HG02981 (cell line): ENCODE results near the gene AFF3.
"Not testable (repeated sequence)": the region's sequence is repeated elsewhere in the genome, so short reads cannot be mapped to it uniquely, and the experiment has no call there.

Experiments
- ATAC-seq: cut with Tn5 transposase; IDR thresholded peaks from one replicate; pipeline ENCODE4 v1.9.1; 2021; ENCODE audit warnings: mild to moderate bottlenecking, moderate library complexity; ENCODE audit not compliant: unreplicated experiment

The AFF3 gene

DNA sequence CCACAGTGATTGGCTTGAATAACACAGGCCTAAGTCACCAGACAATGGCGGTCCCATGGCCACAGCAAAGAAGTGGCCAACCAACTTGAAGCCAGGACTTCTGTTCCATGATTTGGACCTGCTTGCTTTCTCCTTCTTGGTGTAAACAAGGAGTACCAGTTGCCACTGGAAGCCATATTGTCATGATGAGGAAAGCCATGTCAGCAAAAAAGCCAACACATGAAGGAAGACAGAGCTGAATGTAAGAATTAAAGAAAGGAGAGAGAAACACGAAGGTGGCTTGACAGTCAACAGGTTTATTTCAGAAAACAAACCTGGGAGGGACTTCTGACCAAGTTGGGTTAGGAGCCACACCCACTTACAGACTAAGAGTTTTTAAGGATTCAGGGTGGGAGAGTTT, 620.2 kb downstream of the AFF3 start:
- no peak for ATAC-seq

DNA sequence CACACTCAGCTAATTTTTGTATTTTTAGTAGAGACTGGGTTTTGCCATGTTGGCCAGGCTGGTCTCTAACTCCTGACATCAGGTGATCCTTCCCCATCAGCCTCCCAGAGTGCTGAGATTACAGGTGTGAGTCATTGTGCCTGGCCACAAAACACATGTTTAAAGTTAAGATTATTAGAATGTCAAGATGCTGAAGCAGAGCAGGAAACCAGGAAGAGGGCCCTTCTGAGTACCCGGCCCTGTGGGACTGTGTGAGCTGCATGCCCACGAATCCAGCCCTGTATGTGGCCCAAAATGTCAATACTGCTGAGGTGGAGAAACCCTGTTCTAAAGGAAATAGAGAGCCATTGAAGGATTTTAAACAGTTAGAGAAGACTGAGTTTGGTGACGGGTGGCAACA, 621.6 kb downstream of the AFF3 start:
- ATAC-seq = no peak

DNA sequence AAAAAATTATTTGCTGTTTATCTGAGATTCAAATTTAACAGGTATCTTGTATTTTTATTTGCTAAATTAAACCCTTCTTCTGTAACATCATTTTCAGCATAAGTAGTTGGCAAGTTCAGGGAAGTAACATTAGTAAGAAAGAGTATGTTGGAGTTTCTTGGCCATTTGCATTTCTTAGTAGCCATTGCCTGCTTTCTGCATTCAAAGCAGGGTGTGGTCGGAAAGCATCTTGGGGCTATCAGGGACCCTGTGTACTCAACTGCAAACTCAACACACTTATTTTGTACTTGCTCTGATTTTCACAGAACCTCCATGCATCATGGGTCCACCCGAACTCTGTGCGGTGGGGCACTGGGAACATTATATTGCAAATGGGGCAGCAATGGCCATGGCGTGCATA, 622.2 kb downstream of the AFF3 start:
- no peak for ATAC-seq

DNA sequence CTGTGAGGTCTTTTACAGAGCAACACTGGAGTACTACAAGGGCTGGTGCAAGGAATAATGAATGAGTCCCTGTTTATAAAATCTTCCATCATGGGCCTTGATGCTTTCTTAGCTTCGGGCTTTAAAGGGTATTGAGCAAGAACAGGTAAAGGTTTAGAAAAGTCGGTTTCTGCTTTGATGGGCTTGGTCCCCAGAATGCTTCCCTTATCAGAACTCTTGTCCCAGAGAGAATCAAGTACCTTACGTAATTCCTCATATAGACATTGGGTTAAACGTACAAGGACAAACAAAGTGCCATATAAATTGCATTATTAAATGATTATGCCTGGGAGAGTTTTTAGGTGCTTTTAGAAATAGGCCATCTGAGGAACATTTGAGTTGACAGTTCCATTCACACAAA, 628.0 kb downstream of the AFF3 start:
- no peak for ATAC-seq

DNA sequence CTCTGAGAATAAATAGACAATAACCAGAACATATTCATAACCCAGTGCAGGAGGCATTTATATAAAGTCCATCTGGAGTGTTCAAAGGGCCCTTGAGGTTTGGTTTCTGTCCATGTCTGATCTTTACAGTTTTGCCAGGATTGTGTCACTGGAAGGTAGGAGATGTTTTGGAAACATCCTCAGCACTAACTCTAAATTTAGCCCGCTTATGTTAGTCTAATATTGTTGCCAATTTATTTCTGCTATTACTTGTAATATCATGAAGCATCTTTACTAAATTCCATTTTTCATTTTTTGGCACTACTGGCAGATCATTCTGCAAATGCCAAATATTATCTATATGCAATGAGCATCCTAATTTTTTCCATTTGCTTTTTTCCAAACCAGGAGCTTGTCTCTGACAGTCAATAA, 630.2 kb downstream of the AFF3 start:
- ATAC-seq = no peak

DNA sequence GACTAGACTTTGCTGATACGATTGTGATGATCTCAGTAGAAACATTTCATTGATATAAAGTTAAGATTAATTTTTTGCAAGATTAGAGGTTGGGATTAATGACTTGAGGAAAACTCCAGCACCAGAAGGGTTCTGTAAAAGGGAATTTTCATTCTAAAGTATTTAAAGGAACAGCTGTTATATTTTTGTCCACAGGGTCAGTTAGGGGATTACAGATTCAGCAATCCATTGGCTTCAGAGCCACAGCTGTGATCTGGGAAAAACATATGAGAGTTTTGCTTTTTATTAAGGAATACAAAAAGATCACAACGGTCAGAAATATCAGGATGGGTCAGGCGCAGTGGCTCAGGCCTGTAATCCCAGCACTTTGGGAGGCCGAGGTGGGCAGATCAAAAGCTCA, 633.0 kb downstream of the AFF3 start:
- no peak for ATAC-seq

DNA sequence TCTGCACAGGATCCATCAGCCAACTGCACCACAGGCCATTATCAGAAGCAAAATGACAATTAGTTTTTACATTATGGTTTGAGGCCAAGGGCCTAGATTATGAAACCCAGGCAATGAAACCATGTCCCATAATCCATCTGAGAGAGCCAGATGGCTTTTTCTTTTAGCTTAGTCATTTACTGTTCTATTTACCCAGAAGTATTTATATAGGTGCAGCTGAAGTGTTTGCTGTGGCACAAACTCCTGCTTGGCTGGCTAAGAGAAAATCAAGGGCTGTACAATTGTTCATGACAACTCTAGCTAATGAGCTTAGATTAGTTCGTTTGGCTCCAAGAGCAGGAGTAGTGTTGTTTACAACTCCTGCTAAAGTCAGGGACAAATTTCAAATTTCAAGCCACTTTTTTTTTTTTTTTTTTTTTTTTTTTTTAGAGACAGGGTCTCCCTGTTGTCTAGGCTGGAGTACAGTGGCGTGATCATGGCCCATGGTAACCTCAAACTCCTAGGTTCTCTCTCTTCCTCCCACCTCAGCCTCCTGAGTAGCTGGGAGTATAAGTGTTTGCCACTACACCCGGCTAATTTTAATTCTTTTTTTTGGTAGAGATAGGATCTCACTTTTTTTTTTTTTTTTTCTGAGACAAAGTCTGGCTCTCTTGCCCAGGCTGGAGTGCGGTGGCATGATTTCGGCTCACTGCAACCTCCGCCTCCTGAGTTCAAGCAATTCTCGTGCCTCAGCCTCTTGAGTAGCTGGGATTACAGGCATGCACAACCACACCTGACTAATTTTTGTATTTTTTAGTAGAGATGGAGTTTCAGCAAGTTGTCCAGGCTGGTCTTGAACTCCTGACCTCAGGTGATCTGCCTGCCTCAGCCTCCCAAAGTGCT, 634.2 kb downstream of the AFF3 start:
- no peak for ATAC-seq

DNA sequence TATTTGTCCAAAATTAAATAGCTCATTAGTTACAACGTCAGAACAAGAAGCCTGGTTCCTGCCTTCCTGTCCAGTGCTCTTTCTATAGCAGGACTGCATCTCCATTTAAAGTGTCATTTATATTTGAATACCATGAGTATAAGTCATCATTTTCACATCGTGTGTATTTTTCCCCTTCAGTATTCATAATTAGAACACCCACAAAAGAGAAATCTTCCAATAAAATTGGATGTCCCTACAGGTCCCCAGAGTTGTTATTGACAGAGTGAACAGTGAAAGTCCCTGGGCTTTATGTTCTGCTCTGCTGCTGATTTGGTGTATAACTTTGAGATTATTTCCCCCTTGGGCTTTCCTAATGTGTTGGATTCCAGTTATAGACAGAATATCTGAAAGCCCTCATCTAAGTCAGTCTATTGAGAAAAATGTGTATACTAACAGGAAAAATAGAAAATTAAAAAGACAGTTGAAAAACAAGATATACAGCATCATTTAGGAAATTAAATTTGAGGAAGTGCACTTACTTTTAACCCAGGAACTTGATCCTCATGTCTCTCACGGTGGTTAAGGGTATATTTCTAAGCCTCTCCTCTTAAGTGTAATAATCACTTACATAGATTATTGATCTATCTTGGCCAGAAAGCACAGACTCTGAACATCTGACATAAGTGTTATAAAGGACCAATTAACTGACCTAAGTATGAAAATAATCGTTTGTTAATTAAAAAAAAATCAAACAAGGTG, 637.4 kb downstream of the AFF3 start:
- no peak for ATAC-seq

DNA sequence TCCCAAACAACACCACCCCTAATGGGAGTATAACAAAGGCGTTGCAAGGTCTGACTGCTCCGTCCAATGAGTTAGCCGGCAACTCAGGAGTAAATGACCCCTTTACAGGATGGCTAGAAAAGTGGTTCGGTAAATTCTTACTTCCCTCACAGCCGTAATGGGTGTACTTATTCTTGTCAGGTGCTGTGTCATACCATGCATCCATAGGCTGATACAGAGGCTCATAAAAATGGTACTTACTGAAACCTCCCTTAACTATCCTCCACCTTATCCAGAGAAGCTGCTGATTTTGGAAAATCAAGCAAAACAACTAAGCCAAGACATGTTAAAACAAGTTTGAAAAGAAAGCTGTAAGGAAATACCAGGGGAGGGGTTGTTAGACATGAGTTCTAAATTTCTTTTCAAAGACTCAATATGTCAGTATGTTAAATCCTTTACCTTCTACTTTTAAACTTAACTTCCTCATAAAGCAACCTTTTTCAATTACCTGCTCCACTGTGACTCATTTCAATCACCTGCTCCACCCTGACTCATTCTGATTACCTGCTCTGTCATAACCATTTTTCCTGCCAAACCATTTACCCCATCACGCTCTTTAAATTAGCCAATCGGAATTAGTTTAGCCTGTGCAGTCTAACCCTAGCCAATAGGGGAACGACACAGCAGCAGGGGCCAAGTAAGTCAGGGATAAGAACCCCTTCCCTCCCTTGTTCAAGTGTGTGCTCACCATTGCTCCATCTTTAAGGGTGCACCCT, 638.6 kb downstream of the AFF3 start:
- not testable (repeated sequence) for ATAC-seq

DNA sequence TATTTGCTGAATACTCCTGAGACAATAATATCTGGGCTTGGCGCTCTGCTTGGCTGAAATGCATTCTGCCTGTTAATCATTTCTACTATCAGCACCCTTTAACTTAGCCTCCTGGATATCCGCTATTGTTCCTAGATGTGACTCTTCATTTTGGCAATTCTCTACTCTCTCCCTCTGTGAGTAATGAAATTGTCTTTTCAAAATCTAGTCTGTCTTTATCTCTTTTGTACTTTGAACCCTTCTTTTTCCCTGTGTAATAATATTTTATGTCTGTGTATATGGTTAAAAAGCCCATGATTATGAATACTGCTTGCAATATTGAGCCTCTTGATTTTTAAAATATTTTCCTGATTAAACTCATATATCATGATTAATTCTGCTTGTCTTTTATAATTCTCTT, 646.4 kb downstream of the AFF3 start:
- no peak for ATAC-seq
